IMR-90 (cell line): ENCODE measurements around the gene AUTS2. TPM values are rescaled to one million over a fixed set of nuclear protein-coding genes. Genes with fewer than 3 reads are reported as not detected.

Experiments used
- ATAC-seq: fragments of 200-7000 bp; cut with Tn5 transposase; 2 replicates; pipeline ENCODE4 v1.9.1; 2020; ENCODE audit warnings: low read depth, mild to moderate bottlenecking, moderate library complexity
- BruUV-seq: library from RNA; stranded (reverse); fragments of 400-500 nt; replicated peaks from 2 replicates; lab custom pipeline; 2021; lab: Mats Ljungman, UMichigan
- CTCF ChIA-PET: fragments of 300-600 bp; formaldehyde crosslinking; extraction: SDS; loops from one replicate; lab custom pipeline; 2021; ENCODE audit warnings: antibody characterized with exemption; lab: Yijun Ruan, JAX
- POLR2A ChIA-PET: fragments of 300-600 bp; sonication (Branson Sonifier 250); formaldehyde crosslinking; loops from one replicate; lab custom pipeline; 2022; ENCODE audit warnings: antibody characterized with exemption; ENCODE audit not compliant: unreplicated experiment; lab: Charles Lee
- DNase-seq: peaks from one replicate; pipeline ENCODE4 v3.0.0; 2013
- H2AFZ ChIP-seq: replicated peaks from 2 replicates; pipeline ENCODE3; 2013; ENCODE audit warnings: low read length, mild to moderate bottlenecking; ENCODE audit not compliant: poor library complexity
- H2AK5ac ChIP-seq: 2 replicates; pipeline ENCODE4 v1.6.1; 2013; ENCODE audit warnings: low read depth, low read length, inconsistent platforms
- H2AK9ac ChIP-seq: replicated peaks from 2 replicates; pipeline ENCODE3; 2013; ENCODE audit warnings: mild to moderate bottlenecking, low read depth, low read length, moderate library complexity; ENCODE audit not compliant: poor library complexity
- H2BK120ac ChIP-seq: 2 replicates; pipeline ENCODE4 v1.6.1; 2013; ENCODE audit warnings: low read depth, low read length, inconsistent platforms
- H2BK15ac ChIP-seq: 3 replicates; pipeline ENCODE4 v1.6.1; 2013; ENCODE audit warnings: low read depth, low read length, inconsistent platforms
- H2BK20ac ChIP-seq: 2 replicates; pipeline ENCODE4 v1.6.1; 2013; ENCODE audit warnings: low read depth, mild to moderate bottlenecking, inconsistent platforms, low read length, moderate library complexity
- H2BK5ac ChIP-seq: 2 replicates; pipeline ENCODE4 v1.6.1; 2013; ENCODE audit warnings: mild to moderate bottlenecking, low read depth, low read length, inconsistent platforms; ENCODE audit not compliant: poor library complexity, severe bottlenecking
- H3K14ac ChIP-seq: replicated peaks from 2 replicates; pipeline ENCODE4 v1.6.1; 2013; ENCODE audit warnings: low read depth, low read length, inconsistent platforms
- H3K18ac ChIP-seq: 2 replicates; pipeline ENCODE4 v1.6.1; 2013; ENCODE audit warnings: low read depth, low read length, control low read depth
- H3K23ac ChIP-seq: 2 replicates; pipeline ENCODE4 v1.6.1; 2013; ENCODE audit warnings: low read depth, low read length, inconsistent platforms
- H3K27ac ChIP-seq: 2 replicates; pipeline ENCODE4 v1.5.1; 2013; ENCODE audit warnings: mild to moderate bottlenecking, control low read depth, low read length; ENCODE audit not compliant: insufficient read depth
- H3K27me3 ChIP-seq: 2 replicates; pipeline ENCODE4 v1.6.1; 2013; ENCODE audit warnings: low read length; ENCODE audit not compliant: control insufficient read depth, insufficient read depth
- H3K36me3 ChIP-seq: 2 replicates; pipeline ENCODE4 v1.6.1; 2013; ENCODE audit warnings: low read length, mixed read lengths; ENCODE audit not compliant: control insufficient read depth, insufficient read depth
- H3K4ac ChIP-seq: 2 replicates; pipeline ENCODE4 v1.6.1; 2013; ENCODE audit warnings: low read depth, low read length, inconsistent platforms
- H3K4me1 ChIP-seq: 2 replicates; pipeline ENCODE4 v1.6.1; 2013; ENCODE audit warnings: low read length, mixed read lengths; ENCODE audit not compliant: control insufficient read depth, insufficient read depth
- H3K4me2 ChIP-seq: 2 replicates; pipeline ENCODE4 v1.6.1; 2013; ENCODE audit warnings: low read depth, mild to moderate bottlenecking, control low read depth, low read length, moderate library complexity
- H3K4me3 ChIP-seq: 2 replicates; pipeline ENCODE4 v1.5.1; 2013; ENCODE audit warnings: low read depth, mild to moderate bottlenecking, control low read depth, low read length, moderate library complexity; ENCODE audit not compliant: insufficient read depth
- H3K56ac ChIP-seq: 2 replicates; pipeline ENCODE4 v1.6.1; 2013; ENCODE audit warnings: low read length, inconsistent platforms; ENCODE audit not compliant: insufficient read depth; ENCODE audit errors: extremely low read depth
- H3K79me1 ChIP-seq, 2 experiments: 2 replicates each; pipeline ENCODE4 v1.6.1; 2013; ENCODE audit warnings: low read length in 2 of 2, inconsistent platforms in 1 of 2, low read depth in 1 of 2
- H3K9ac ChIP-seq: 2 replicates; pipeline ENCODE4 v1.6.1; 2013; ENCODE audit warnings: low read depth, low read length, control low read depth
- H3K9me1 ChIP-seq: 2 replicates; pipeline ENCODE4 v1.6.1; 2013; ENCODE audit warnings: low read length, inconsistent platforms; ENCODE audit not compliant: insufficient read depth
- H3K9me3 ChIP-seq: 2 replicates; pipeline ENCODE4 v1.6.1; 2013; ENCODE audit warnings: low read length; ENCODE audit not compliant: control insufficient read depth, insufficient read depth
- H4K20me1 ChIP-seq: 2 replicates; pipeline ENCODE4 v1.6.1; 2013; ENCODE audit warnings: low read length, inconsistent platforms; ENCODE audit not compliant: insufficient read depth
- H4K5ac ChIP-seq: 2 replicates; pipeline ENCODE4 v1.6.1; 2013; ENCODE audit warnings: mild to moderate bottlenecking, low read depth, low read length, control low read depth
- H4K8ac ChIP-seq, 2 experiments: 2 replicates each; pipeline ENCODE4 v1.6.1; 2013; ENCODE audit warnings: low read depth in 2 of 2, low read length in 2 of 2, control low read depth in 1 of 2, inconsistent platforms in 1 of 2
- H4K91ac ChIP-seq: 2 replicates; pipeline ENCODE4 v1.6.1; 2013; ENCODE audit warnings: low read depth, low read length, inconsistent platforms; ENCODE audit not compliant: insufficient read depth
- BHLHE40 ChIP-seq: fragments of 150-350 bp; IDR thresholded peaks from 2 replicates; pipeline ENCODE4 v1.6.1; 2016; ENCODE audit warnings: mild to moderate bottlenecking, low read depth, low read length
- CEBPB ChIP-seq: IDR thresholded peaks from 2 replicates; pipeline ENCODE4 v1.6.1; 2012; ENCODE audit warnings: low read depth, low read length, improper control_type of control experiment
- CHD1 ChIP-seq: IDR thresholded peaks from 2 replicates; pipeline ENCODE4 v1.6.1; 2012; ENCODE audit warnings: low read depth, low read length, improper control_type of control experiment
- FOS ChIP-seq: fragments of 150-350 bp; IDR thresholded peaks from 2 replicates; pipeline ENCODE4 v1.6.1; 2016; ENCODE audit warnings: low read depth, low read length
- MAFK ChIP-seq: IDR thresholded peaks from 2 replicates; pipeline ENCODE4 v1.6.1; 2012; ENCODE audit warnings: low read depth, low read length, improper control_type of control experiment
- MAZ ChIP-seq: IDR thresholded peaks from 2 replicates; pipeline ENCODE4 v1.6.1; 2012; ENCODE audit warnings: low read depth, mild to moderate bottlenecking, low read length, improper control_type of control experiment, moderate library complexity, borderline replicate concordance
- MXI1 ChIP-seq: IDR thresholded peaks from 2 replicates; pipeline ENCODE4 v1.6.1; 2012; ENCODE audit warnings: low read depth, mild to moderate bottlenecking, low read length, moderate library complexity, borderline replicate concordance
- NFE2L2 ChIP-seq: fragments of 150-350 bp; IDR thresholded peaks from 2 replicates; pipeline ENCODE4 v1.6.1; 2016; ENCODE audit warnings: low read depth, mild to moderate bottlenecking, low read length
- POLR2A ChIP-seq: IDR thresholded peaks from 2 replicates; pipeline ENCODE4 v1.6.1; 2012; ENCODE audit warnings: mild to moderate bottlenecking, low read depth, low read length
- RAD21 ChIP-seq: IDR thresholded peaks from 2 replicates; pipeline ENCODE4 v1.6.1; 2012; ENCODE audit warnings: low read length, improper control_type of control experiment
- RCOR1 ChIP-seq: IDR thresholded peaks from 2 replicates; pipeline ENCODE4 v1.6.1; 2012; ENCODE audit warnings: mild to moderate bottlenecking, low read length, improper control_type of control experiment; ENCODE audit not compliant: insufficient replicate concordance
- RFX5 ChIP-seq: IDR thresholded peaks from 2 replicates; pipeline ENCODE4 v1.8.0; 2012; ENCODE audit warnings: low read depth, mild to moderate bottlenecking, low read length, moderate library complexity
- SMC3 ChIP-seq: fragments of 150-350 bp; IDR thresholded peaks from 2 replicates; pipeline ENCODE4 v1.6.1; 2016; ENCODE audit warnings: low read depth, mild to moderate bottlenecking, antibody characterized with exemption, low read length, moderate library complexity
- WGBS, 2 experiments: methylation state at CpG; one replicate each; pipeline versions ENCODE4 v1.1.5 to v1.1.7; 2013; ENCODE audit warnings: missing lambda C conversion rate in 2 of 2; ENCODE audit not compliant: insufficient read length in 1 of 2; ENCODE audit errors: extremely low coverage in 2 of 2; 5-methylcytosine and 5-hydroxymethylcytosine counted together
- dilution Hi-C: fragments of 300-500 bp; cut with HindIII; formaldehyde crosslinking; loops from one replicate; pipeline ENCODE4 v1.14.3; 2018; ENCODE audit warnings: low sequenced_read_pairs; ENCODE audit not compliant: unreplicated experiment
- in situ Hi-C: fragments of 300-500 bp; cut with MboI; formaldehyde crosslinking; loops from 3 replicates; pipeline ENCODE4 v1.14.3; 2019; ENCODE audit warnings: low sequenced_read_pairs, inconsistent platforms, mixed read lengths
- intact Hi-C: fragments of 100-400 bp; cut with micrococcal nuclease; formaldehyde crosslinking; loops from 2 replicates; pipeline ENCODE4 v1.10.0; 2022
- polyA plus RNA-seq, 3 experiments: library from polyadenylated mRNA; depleted of rRNA; stranded (reverse); fragments of >200 nt; gene quantifications; 2 replicates each; pipeline ENCODE4 v1.2.3, GENCODE V29; 2012; ENCODE audit warnings: low replicate concordance in 1 of 3
- total RNA-seq: library from RNA; depleted of rRNA; stranded (reverse); fragments of >200 nt; gene quantifications from 2 replicates; pipeline ENCODE4 v1.2.3, GENCODE V29; 2012
- TF ChIP-seq, protein P1 (sequence below): conservative IDR thresholded peaks from 2 replicates; pipeline ENCODE4 v1.5.1; 2012; ENCODE audit warnings: mild to moderate bottlenecking, low read depth, low read length, improper control_type of control experiment
- TF ChIP-seq, protein P2 (sequence below): fragments of 150-350 bp; IDR thresholded peaks from 2 replicates; pipeline ENCODE4 v1.6.1; 2016; ENCODE audit warnings: low read depth, mild to moderate bottlenecking, low read length, moderate library complexity, borderline replicate concordance
- TF ChIP-seq, protein P3 (sequence below): fragments of 150-350 bp; IDR thresholded peaks from 2 replicates; pipeline ENCODE4 v1.6.1; 2017; ENCODE audit warnings: mild to moderate bottlenecking, antibody characterized with exemption, low read length, low read depth

AUTS2 gene
- total and polyA plus RNA-seq, 2 of the 4 experiments (the other 2 are of a cell fraction) = 0.90 to 3.0 TPM

DNA sequence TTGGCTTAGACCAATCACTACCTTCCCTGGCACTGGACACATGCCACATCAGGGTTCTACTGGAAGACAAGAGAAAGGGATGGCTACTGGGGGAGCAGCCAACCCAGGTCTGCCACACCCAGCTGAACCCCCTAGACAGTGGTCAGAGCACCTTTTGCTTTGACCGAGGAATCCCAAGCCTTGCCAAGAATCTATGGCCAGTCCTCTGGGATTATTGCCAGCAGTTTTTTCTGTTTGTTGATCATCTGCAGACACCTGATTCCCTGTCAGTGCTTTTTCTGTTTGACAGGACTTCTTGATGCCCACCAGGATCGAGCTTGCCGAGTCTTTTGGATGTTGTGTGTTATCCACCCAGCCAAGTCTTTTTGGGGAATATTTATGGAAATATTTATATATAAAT lies 1057.4 kb downstream of the AUTS2 start:
- TF ChIP-seq, protein P1, sequence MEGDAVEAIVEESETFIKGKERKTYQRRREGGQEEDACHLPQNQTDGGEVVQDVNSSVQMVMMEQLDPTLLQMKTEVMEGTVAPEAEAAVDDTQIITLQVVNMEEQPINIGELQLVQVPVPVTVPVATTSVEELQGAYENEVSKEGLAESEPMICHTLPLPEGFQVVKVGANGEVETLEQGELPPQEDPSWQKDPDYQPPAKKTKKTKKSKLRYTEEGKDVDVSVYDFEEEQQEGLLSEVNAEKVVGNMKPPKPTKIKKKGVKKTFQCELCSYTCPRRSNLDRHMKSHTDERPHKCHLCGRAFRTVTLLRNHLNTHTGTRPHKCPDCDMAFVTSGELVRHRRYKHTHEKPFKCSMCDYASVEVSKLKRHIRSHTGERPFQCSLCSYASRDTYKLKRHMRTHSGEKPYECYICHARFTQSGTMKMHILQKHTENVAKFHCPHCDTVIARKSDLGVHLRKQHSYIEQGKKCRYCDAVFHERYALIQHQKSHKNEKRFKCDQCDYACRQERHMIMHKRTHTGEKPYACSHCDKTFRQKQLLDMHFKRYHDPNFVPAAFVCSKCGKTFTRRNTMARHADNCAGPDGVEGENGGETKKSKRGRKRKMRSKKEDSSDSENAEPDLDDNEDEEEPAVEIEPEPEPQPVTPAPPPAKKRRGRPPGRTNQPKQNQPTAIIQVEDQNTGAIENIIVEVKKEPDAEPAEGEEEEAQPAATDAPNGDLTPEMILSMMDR = no peak
- TF ChIP-seq, protein P2, sequence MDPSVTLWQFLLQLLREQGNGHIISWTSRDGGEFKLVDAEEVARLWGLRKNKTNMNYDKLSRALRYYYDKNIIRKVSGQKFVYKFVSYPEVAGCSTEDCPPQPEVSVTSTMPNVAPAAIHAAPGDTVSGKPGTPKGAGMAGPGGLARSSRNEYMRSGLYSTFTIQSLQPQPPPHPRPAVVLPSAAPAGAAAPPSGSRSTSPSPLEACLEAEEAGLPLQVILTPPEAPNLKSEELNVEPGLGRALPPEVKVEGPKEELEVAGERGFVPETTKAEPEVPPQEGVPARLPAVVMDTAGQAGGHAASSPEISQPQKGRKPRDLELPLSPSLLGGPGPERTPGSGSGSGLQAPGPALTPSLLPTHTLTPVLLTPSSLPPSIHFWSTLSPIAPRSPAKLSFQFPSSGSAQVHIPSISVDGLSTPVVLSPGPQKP = no peak
- no peak for TF ChIP-seq NFE2L2
- TF ChIP-seq MAFK = no peak
- TF ChIP-seq RAD21 = no peak
- TF ChIP-seq CHD1 = no peak
- TF ChIP-seq SMC3 = no peak
- no peak for TF ChIP-seq FOS
- TF ChIP-seq MXI1 = no peak
- TF ChIP-seq, protein P3, sequence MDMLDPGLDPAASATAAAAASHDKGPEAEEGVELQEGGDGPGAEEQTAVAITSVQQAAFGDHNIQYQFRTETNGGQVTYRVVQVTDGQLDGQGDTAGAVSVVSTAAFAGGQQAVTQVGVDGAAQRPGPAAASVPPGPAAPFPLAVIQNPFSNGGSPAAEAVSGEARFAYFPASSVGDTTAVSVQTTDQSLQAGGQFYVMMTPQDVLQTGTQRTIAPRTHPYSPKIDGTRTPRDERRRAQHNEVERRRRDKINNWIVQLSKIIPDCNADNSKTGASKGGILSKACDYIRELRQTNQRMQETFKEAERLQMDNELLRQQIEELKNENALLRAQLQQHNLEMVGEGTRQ = no peak
- no peak for TF ChIP-seq MAZ
- TF ChIP-seq BHLHE40 = no peak
- TF ChIP-seq CEBPB = no peak
- no peak for TF ChIP-seq POLR2A
- no peak for TF ChIP-seq RFX5
- no peak for TF ChIP-seq RCOR1
- BruUV-seq = no TSS peak
- no peak overlapping the region for H2AFZ ChIP-seq
- no peak overlapping the region for H3K18ac ChIP-seq
- H3K27me3 ChIP-seq = no peaks in the 10 kb centered on the region
- H2BK20ac ChIP-seq = no peak overlapping the region
- H2AK5ac ChIP-seq = no peak overlapping the region
- no peak overlapping the region for H3K56ac ChIP-seq
- POLR2A ChIA-PET = no interaction called here
- no peaks in the 10 kb centered on the region for H3K9me1 ChIP-seq
- H3K27ac ChIP-seq = no peak overlapping the region
- no CpG with 5 or more reads among the region's 3 CpGs for WGBS, 2 experiments
- H3K9ac ChIP-seq = no peak overlapping the region
- no peaks in the 10 kb centered on the region for H3K4me1 ChIP-seq
- no peak overlapping the region for H3K14ac ChIP-seq
- no peak overlapping the region for H2AK9ac ChIP-seq
- no peak overlapping the region for H3K4ac ChIP-seq
- no peak overlapping the region for H2BK15ac ChIP-seq
- ATAC-seq (no peak), DNase-seq (no peak)
- in situ Hi-C loops (no loop called here), dilution Hi-C loops (no loop called here), intact Hi-C loops (no loop called here)
- H3K4me3 ChIP-seq = no peak overlapping the region
- no peak overlapping the region for H3K23ac ChIP-seq
- CTCF ChIA-PET = no interaction called here
- H2BK5ac ChIP-seq = no peak overlapping the region
- no peak overlapping the region for H4K5ac ChIP-seq
- no peaks in the 10 kb centered on the region for H4K20me1 ChIP-seq
- no peak overlapping the region for H3K4me2 ChIP-seq
- no peak overlapping the region for H2BK120ac ChIP-seq
- no peaks in the 10 kb centered on the region for H3K79me1 ChIP-seq
- H3K9me3 ChIP-seq = no peaks in the 10 kb centered on the region
- H4K8ac ChIP-seq = no peak overlapping the region
- no peak overlapping the region for H4K91ac ChIP-seq
- no peaks in the 10 kb centered on the region for H3K36me3 ChIP-seq
